Ishikawa (cell line): ENCODE results near the gene LPAR5.

Experiments
- CEBPB ChIP-seq: IDR thresholded peaks from 2 replicates; pipeline ENCODE4 v1.6.1; 2012
- CREB1 ChIP-seq: IDR thresholded peaks from 2 replicates; pipeline ENCODE4 v1.6.1; 2012; ENCODE audit warnings: low read depth
- EGR1 ChIP-seq: IDR thresholded peaks from 2 replicates; pipeline ENCODE4 v1.6.1; 2012
- EP300 ChIP-seq: IDR thresholded peaks from 2 replicates; pipeline ENCODE4 v1.6.1; 2012; ENCODE audit warnings: borderline replicate concordance
- FOXM1 ChIP-seq: IDR thresholded peaks from 2 replicates; pipeline ENCODE4 v1.6.1; 2012; ENCODE audit warnings: low read depth, borderline replicate concordance
- NFIC ChIP-seq: IDR thresholded peaks from 2 replicates; pipeline ENCODE4 v1.6.1; 2012
- RAD21 ChIP-seq: IDR thresholded peaks from 2 replicates; pipeline ENCODE4 v1.6.1; 2012; ENCODE audit warnings: low read depth
- TAF1 ChIP-seq: IDR thresholded peaks from 2 replicates; pipeline ENCODE4 v1.6.1; 2012; ENCODE audit warnings: low read depth, mild to moderate bottlenecking
- TCF12 ChIP-seq: IDR thresholded peaks from 2 replicates; pipeline ENCODE4 v1.6.1; 2012; ENCODE audit warnings: low read depth
- TEAD4 ChIP-seq: IDR thresholded peaks from 2 replicates; pipeline ENCODE4 v1.6.1; 2012
- YY1 ChIP-seq: IDR thresholded peaks from 2 replicates; pipeline ENCODE4 v1.6.1; 2012; ENCODE audit warnings: low read depth
- ZBTB7A ChIP-seq: IDR thresholded peaks from 2 replicates; pipeline ENCODE4 v1.6.1; 2012; ENCODE audit warnings: low read depth
- TF ChIP-seq, protein P1 (sequence below): IDR thresholded peaks from 2 replicates; pipeline ENCODE4 v1.6.1; 2012
- TF ChIP-seq, protein P2 (sequence below): IDR thresholded peaks from 2 replicates; pipeline ENCODE4 v1.6.1; 2012
- TF ChIP-seq, protein P3 (sequence below): IDR thresholded peaks from 2 replicates; pipeline ENCODE4 v1.6.1; 2012; ENCODE audit warnings: low read depth, mild to moderate bottlenecking

LPAR5 gene

DNA sequence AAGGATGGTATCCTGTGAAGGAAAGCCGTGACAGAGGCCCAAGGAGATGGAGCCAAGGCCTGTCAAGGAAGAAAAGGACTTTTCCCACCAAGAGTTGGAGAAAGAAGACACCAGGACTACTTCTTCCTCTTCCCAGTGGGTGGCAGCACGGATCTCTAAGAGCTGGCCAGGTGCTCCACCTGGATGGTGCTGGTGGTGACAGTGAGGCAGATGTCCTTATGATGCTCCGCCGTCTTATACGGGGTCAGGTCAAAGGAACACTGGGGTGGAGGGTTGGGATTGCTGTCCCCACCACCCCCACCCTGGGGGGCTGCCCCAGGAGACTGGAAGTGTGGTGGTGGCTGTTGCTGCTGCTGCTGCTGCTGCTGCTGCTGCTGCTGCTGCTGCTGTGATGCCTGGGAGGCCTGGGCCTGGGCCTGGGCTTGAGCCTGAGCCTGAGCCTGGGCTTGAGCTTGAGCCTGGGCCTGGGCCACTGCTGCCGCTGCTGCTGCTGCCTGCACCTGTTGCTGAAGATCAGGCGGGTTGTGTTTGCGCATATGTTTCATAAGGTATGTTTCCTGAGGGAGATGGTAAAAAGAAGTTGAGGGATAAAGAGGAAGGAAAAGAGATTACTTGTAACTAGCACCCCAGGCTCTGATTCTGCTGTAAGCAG lies 31.9 kb upstream of the LPAR5 start:
- TF ChIP-seq CREB1 (no peak), RAD21 (peak; percentile 30)

DNA sequence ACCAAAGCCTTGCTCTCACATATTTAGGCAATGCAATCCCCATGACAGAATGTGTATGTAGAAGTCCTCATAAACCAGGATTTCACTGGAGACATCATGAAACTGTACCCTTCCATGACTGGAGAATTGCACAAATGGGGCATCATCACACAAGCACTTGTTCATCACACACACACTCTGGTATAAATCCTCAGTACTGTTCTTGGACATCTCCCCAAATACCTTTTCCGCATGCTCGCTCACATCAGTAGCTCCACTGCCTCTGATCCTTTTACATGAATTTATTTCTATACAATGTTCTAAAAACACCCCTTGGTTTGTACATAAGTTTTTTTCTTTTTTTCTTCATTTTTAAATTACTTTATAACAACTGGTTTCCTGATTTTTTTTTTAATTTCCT lies 30.5 kb upstream of the LPAR5 start:
- TF ChIP-seq CEBPB (no peak), EGR1 (no peak), FOXM1 (no peak), TCF12 (no peak), EP300 (no peak), TEAD4 (no peak), CREB1 (no peak)
- TF ChIP-seq, protein P1, sequence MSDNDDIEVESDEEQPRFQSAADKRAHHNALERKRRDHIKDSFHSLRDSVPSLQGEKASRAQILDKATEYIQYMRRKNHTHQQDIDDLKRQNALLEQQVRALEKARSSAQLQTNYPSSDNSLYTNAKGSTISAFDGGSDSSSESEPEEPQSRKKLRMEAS, result no peak

DNA sequence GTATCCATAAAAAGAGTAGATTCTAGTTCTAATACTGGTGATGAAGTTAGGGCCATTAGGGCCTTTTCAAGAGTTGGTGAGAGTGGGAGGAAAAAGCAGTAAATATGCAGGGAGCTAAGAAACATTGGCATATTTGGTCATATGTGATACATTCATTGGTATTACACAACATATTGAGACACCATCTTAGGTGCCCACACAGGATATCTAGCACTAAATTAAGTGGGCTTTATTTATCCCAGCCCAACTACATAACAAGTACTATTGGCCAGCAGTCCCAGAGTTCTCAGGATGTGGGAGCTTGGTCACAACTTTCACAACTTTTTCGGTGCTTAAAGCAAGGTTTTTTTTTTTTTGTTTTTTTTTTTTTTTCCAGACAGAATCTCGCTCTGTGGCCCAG lies 29.1 kb upstream of the LPAR5 start:
- TF ChIP-seq EGR1 (no peak), CEBPB (peak; percentile 31; the same call in 1 of the 2 replicates)

DNA sequence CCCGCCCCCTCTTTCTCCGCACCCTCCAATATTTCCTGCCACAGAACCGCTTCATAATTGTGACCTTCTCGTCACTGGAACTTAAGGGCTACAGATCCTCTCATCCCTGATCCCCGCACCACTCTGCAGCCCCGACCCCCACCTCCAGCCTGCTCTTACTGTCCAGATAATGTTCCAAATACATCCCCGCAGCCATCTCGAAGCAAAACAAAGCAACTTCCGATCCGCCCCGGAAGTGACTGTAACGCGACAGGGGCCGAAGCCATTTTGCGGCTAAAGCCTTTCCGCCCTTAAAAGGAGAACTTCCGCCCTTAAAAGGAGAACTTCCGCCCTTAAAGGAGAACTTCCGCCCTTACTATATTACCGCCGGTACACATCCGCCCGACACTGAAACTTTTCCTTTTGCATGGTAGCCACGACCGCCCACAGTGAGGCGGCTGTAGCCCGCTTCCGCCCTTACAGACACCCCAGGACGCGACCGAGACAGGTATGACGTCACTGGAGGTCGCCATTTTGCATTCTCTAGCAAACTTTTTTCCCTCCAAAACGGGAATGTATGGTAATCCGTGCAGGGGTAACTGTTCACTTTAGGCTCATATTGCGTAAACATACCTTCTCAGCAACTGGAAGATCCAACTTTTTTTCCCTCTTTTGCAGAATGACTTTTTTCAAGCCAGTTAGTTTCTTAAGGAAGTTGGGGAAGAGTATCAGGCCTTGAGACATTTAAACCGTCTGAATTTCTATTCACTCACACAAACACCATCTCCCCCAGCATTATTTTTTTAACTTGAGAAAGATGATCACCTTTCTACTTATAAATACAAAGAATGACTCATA lies 27.4 kb upstream of the LPAR5 start, which contains the start of gene ING4:
TSS of gene ING4 (minus strand) at position 214 of the 837 bp plus-strand sequence. CDS start at position 196, 18 bp downstream.
- TF ChIP-seq CEBPB (peak; percentile 67; the same call in 1 of the 2 replicates), TAF1 (peak; percentile 73), YY1 (peak; percentile 97), FOXM1 (peak; percentile 52; the same call in 1 of the 2 replicates), EGR1 (peak; percentile 90), TEAD4 (peak; percentile 72), RAD21 (no peak; the same call in 1 of the 2 replicates), NFIC (peak; percentile 36), CREB1 (peak; percentile 99), ZBTB7A (no peak), TCF12 (peak; percentile 90), EP300 (peak; percentile 62; the same call in 1 of the 2 replicates)
- TF ChIP-seq, protein P1, result peak; percentile 93
- TF ChIP-seq, protein P2, sequence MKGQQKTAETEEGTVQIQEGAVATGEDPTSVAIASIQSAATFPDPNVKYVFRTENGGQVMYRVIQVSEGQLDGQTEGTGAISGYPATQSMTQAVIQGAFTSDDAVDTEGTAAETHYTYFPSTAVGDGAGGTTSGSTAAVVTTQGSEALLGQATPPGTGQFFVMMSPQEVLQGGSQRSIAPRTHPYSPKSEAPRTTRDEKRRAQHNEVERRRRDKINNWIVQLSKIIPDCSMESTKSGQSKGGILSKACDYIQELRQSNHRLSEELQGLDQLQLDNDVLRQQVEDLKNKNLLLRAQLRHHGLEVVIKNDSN, result peak; percentile 53; the same call in 1 of the 2 replicates
- TF ChIP-seq, protein P3, sequence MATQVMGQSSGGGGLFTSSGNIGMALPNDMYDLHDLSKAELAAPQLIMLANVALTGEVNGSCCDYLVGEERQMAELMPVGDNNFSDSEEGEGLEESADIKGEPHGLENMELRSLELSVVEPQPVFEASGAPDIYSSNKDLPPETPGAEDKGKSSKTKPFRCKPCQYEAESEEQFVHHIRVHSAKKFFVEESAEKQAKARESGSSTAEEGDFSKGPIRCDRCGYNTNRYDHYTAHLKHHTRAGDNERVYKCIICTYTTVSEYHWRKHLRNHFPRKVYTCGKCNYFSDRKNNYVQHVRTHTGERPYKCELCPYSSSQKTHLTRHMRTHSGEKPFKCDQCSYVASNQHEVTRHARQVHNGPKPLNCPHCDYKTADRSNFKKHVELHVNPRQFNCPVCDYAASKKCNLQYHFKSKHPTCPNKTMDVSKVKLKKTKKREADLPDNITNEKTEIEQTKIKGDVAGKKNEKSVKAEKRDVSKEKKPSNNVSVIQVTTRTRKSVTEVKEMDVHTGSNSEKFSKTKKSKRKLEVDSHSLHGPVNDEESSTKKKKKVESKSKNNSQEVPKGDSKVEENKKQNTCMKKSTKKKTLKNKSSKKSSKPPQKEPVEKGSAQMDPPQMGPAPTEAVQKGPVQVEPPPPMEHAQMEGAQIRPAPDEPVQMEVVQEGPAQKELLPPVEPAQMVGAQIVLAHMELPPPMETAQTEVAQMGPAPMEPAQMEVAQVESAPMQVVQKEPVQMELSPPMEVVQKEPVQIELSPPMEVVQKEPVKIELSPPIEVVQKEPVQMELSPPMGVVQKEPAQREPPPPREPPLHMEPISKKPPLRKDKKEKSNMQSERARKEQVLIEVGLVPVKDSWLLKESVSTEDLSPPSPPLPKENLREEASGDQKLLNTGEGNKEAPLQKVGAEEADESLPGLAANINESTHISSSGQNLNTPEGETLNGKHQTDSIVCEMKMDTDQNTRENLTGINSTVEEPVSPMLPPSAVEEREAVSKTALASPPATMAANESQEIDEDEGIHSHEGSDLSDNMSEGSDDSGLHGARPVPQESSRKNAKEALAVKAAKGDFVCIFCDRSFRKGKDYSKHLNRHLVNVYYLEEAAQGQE, result no peak

DNA sequence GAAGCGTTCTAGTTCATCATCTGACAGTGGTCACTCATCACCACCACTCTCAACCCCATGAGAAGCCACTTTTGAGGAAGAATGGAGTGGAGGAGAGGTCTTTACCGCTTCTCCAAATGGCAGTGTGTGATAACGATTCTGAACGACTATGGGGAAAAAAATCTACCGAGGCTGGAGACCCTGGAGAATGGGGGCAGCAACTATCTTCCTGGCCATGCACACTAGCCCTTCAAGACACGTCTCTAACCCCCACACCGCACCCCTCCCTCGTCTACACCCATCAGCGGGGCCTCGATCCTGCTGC lies 26.8 kb upstream of the LPAR5 start:
- TF ChIP-seq TCF12 (no peak), EGR1 (no peak), EP300 (no peak), CREB1 (no peak), TEAD4 (no peak)
- TF ChIP-seq, protein P2, result no peak

DNA sequence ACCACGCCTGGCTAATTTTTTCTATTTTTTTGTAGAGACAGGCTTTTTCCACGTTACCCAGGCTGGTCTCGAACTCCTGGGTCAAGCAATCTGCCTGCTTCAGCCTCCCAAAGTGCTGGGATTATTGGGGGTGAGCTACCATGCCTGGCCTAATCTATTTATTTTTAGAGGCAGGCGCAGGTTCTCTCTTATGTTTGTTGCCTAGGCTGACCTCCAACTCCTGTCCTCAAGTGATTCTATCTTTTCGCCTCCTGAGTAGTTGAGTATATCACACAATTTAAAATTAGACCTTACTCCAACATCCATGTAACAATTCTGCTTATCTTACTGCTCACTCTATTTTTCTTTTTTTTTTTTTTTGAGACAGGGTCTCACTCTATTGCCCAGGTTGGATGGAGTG lies 18.2 kb upstream of the LPAR5 start:
- TF ChIP-seq CEBPB, result no peak
- TF ChIP-seq, protein P2, result no peak
- TF ChIP-seq FOXM1, result no peak
- TF ChIP-seq, protein P1, result no peak
- TF ChIP-seq NFIC, result no peak
- no peak for TF ChIP-seq YY1
- no peak for TF ChIP-seq ZBTB7A
- TF ChIP-seq CREB1, result no peak
- TF ChIP-seq TAF1, result no peak
- TF ChIP-seq TCF12, result no peak
- TF ChIP-seq, protein P3, result no peak
- no peak for TF ChIP-seq EP300
